ENCODE results near the gene FAM120AOS. TPM values are rescaled to one million over a fixed set of nuclear protein-coding genes. Genes with fewer than 3 reads are reported as not detected.

FAM120AOS gene
- total RNA-seq, 1 experiment from 2014 or later, result 37.0 TPM

- DNase-seq (ENCODE audit: low read depth), result no peak
Measured at GRCh38 chr9:93467462-93467861, 14.1 kb upstream of the FAM120AOS start.

GRCh38 chr9:93467062-93467416 is 13.7 kb upstream of the FAM120AOS start:
- no peak for DNase-seq (ENCODE audit: low read depth)

- DNase-seq (ENCODE audit: low read depth), result no peak
Measured at GRCh38 chr9:93466416-93467061, 13.2 kb upstream of the FAM120AOS start.

GRCh38 chr9:93465855-93466254 is 12.5 kb upstream of the FAM120AOS start:
- DNase-seq (ENCODE audit: low read depth), result no peak

DNA sequence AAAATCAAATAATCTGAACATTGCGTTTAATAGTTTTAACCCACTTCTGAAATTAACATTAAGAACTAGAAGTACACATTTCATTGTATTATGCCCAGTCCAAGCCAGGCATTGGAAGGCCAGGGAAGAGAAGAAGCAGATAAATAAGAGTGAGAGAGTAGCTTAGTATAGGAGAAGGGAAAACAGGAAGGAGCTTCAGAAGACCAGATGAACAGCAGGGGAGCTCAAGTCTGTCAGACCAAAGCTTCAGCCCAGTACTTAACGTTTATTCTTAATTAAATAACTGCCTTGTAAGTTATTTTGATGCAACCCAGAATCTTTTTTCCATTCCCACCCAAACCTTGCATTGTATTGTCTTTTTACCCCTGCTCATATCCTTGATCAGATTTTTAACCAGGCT is 11.5 kb upstream of the FAM120AOS start:
- DNase-seq (ENCODE audit: low read depth), result no peak

DNA sequence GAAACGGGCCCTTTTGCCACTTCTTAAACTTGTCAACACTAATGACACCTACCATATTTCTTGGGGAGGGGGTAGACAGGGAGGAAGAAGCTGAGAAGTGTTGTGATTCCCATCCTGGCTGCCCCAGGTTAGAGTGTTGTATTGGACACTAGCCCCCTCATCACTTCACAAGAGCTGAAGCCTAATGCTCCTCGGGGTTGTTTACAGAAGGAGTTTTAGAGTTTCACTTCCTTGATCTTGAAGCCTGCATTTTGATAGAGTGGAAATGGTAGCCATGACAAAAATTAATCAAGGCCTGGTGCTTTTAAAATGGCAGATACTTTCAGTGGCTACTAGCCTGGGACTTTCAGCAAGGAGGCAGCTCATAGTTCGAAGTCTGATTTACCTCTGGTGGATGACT is 11.0 kb upstream of the FAM120AOS start:
- DNase-seq (ENCODE audit: low read depth), result no peak

DNA sequence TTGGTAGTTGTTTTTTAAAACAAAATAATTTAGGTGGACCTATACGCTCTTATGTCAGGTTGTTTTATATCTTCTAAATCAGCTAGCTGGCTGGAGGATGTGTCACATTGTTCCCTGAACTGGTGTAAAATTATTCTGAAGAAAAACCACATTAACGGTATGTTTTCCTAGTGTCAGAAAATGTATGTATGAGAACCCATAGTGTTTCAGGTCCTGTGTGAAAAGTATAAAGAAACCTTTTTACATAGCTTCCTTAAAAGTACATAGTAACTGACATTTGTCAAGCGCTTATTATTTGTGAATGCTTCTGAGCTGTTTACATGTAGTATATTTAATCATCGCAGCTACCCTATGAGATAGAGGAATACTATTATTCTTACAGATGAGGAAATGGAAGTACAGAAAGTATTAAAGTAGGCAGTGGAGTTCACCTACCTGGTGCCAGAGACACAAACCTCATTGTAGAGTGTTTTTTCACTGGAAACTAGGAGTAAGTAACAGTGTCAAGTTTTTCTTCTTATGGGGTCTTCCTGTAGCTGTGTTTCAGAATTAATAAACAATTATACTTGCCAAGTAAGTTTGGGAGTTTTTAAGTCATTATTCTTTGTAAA is 10.4 kb upstream of the FAM120AOS start:
- DNase-seq (ENCODE audit: low read depth), result no peak

- no peak for DNase-seq (ENCODE audit: low read depth)
Measured at GRCh38 chr9:93461821-93462220, 8.4 kb upstream of the FAM120AOS start.

DNA sequence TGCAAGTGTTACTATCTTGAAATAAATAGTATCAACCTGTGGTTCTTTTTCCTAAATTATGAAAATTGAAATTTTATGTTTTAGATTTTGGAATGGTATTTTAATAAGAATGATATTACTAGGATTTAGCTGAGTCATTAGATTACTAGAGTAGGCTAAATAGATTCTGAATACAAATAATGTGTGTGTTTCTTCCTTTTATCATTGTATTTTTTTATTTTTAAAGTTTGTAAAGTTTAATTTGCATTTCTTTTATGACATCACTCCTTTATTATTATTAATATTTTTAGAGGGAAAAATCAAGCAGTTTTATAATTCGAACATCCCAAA is 8.0 kb upstream of the FAM120AOS start:
- DNase-seq (ENCODE audit: low read depth), result no peak

- no peak for DNase-seq (ENCODE audit: low read depth)
Measured at GRCh38 chr9:93460689-93461413, 7.5 kb upstream of the FAM120AOS start.

DNA sequence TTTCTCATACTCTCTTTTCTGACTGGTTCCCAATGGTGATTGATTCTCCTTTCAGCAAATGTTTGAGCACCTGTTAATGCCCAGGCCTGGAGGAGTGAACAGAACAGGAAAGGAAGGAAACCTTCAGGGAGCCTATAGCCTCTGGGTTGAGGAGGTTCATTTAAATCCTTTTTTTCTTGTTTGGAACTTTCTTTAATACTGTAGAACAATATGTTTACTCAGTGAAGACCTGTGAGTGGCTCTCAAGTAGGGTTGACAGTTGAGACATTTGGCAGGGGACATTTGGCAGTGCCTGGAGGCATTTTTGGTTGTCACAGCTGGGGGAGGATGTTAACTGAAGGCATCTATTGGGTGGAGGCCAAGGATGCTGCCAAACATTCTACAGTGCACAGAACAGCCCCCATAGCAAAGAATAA is 6.1 kb upstream of the FAM120AOS start:
- no peak for DNase-seq (ENCODE audit: low read depth)

DNA sequence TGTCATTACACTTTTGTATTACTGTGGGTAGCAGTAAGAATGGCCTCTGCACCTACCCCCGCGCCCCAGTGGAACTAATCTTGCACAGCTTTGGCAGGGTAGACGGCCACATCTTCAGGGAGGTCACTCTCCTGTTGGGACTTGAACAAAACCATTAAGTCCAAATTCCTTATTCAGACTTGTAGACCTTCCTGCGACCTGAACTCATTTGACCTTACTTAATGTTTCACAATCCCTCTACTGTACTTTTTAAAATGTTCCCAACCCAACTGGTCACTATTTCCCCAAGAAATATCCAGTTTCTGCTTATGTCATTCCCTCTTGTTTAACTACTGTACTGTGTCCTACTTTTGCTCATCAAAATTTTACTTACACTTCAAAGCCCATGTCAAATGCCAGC is 5.3 kb upstream of the FAM120AOS start:
- no peak for DNase-seq (ENCODE audit: low read depth)

- no peak for DNase-seq (ENCODE audit: low read depth)
Measured at GRCh38 chr9:93457006-93457405, 3.6 kb upstream of the FAM120AOS start.

- DNase-seq (ENCODE audit: low read depth), result no peak
Measured at GRCh38 chr9:93456504-93456903, 3.1 kb upstream of the FAM120AOS start.

DNA sequence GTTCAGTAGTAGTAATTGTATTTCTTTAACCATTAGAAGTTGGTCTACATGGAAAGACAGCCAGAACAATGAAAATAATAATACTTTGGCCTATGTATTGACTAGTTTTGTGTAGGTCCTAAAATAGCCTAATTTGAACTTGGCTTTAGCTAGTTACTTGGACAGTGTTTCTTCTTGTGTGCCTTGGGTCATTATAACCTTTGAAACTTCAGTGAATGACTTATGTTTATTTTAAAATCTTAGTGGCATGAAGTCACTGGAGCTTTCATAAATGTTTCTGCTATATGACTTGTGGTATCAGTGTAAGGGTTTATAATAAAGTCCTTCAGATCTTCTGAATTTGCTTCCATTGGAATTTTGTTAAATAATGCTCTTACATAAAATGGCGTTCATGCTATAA is 2.6 kb upstream of the FAM120AOS start:
- DNase-seq (ENCODE audit: low read depth), result no peak

- peak; percentile 20 for DNase-seq (ENCODE audit: low read depth)
Measured at GRCh38 chr9:93452710-93453046, 703 bp downstream of the FAM120AOS start.

- peak; percentile 59 for DNase-seq (ENCODE audit: low read depth)
Measured at GRCh38 chr9:93451849-93452709, 1.3 kb downstream of the FAM120AOS start.

- DNase-seq (ENCODE audit: low read depth), result peak; percentile 93
Measured at GRCh38 chr9:93450945-93451815, 2.2 kb downstream of the FAM120AOS start, which contains the start of gene FAM120A. TSS of gene FAM120A (plus strand) at chr9:93451685. CDS start at chr9:93451916, 231 bp downstream.

- DNase-seq (ENCODE audit: low read depth), result no peak
Measured at GRCh38 chr9:93447655-93448054, 5.7 kb downstream of the FAM120AOS start.

DNA sequence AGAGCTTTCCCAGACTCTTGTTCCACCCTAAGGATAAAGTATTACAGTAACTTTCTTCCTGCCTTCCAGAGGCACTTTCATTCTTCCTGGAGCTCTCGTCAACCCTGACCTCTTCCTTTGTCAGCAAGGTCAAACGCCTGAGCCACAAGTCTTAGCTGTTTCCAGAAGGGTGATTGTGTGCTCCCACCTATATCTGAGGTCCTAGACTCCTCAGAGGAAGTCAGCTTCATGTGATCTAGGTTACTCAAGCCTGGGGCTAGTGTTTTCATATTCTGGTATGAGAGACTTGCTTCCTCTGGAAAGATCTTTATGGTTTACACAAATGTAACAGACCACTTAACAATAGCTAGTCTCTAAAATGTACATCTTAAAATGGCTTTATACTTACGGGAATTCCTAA is 7.3 kb downstream of the FAM120AOS start:
- no peak for DNase-seq (ENCODE audit: low read depth)

- DNase-seq (ENCODE audit: low read depth), result no peak
Measured at GRCh38 chr9:93440896-93441580, 12.3 kb downstream of the FAM120AOS start.
